ENCODE measurements around the gene LILRA2. TPM values are rescaled to one million over a fixed set of nuclear protein-coding genes. Genes with fewer than 3 reads are reported as not detected.

Gene LILRA2
- total RNA-seq, 1 experiment from 2014 or later, result not detected

DNA sequence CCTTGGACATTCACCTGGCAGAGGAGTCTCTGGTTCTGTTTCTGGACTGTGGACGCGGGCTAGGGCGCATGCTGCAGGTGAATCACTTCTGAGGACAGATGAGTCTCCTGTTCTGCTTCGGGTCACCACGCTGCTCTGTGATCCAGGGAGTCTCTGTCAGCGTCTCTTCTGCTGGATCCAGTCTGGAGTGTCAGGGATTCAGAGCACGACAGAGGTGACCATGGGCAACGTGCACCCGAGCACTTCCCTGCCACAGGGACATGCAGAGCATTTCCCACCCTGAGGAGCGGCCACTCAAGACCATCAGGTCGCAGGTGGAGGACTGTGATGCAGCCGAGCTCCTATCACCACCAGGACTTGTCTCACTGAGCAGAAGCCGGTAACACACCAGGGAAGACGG lies 24.4 kb upstream of the LILRA2 start:
- Histone ChIP-seq H3K27ac (ENCODE audit: insufficient read length, low read depth, low read length) (no peak overlapping the region), H3K9ac (ENCODE audit: extremely low read depth, insufficient read length, low read length) (no peak overlapping the region), H2AK5ac (ENCODE audit: insufficient read length, low read length) (no peak overlapping the region), H3T11ph (ENCODE audit: low read length) (no peak overlapping the region), H3K79me1 (ENCODE audit: insufficient read depth, low read depth, low read length, poor library complexity, severe bottlenecking) (no peaks in the 10 kb centered on the region), H2BK20ac (ENCODE audit: low read depth, low read length, poor library complexity, severe bottlenecking) (no peak overlapping the region), H3K4ac (ENCODE audit: low read depth, low read length) (no peak overlapping the region), H4K91ac (ENCODE audit: insufficient read length, low read depth, low read length) (no peak overlapping the region), H2BK5ac (ENCODE audit: insufficient read length, low read length) (no peak overlapping the region), H4K20me1 (ENCODE audit: control insufficient read depth, insufficient read depth, insufficient read length) (no peaks in the 10 kb centered on the region), H3K9me3 (ENCODE audit: control insufficient read depth, low read depth, low read length) (peaks cover 72% of the 10 kb centered on the region), H2BK12ac (ENCODE audit: insufficient read length, low read depth, low read length) (no peak overlapping the region), H3K14ac (ENCODE audit: insufficient read depth, low read length) (no peak overlapping the region), H2BK120ac (ENCODE audit: low read depth, low read length, poor library complexity, severe bottlenecking) (no peak overlapping the region), H3K56ac (ENCODE audit: insufficient read length, low read depth, low read length) (no peak overlapping the region), H3K18ac (ENCODE audit: insufficient read length, low read depth, low read length) (no peak overlapping the region), H4K5ac (ENCODE audit: insufficient read length, low read depth, low read length) (no peak overlapping the region), H3K4me1 (ENCODE audit: insufficient read depth, low read length) (no peaks in the 10 kb centered on the region), H3K23me2 (ENCODE audit: insufficient read length, low read depth, low read length, poor library complexity, severe bottlenecking) (no peaks in the 10 kb centered on the region), H3K4me2 (ENCODE audit: insufficient read depth, insufficient read length, low read length) (no peak overlapping the region), H3K27me3 (ENCODE audit: insufficient read depth, low read length) (no peaks in the 10 kb centered on the region), H2BK15ac (ENCODE audit: low read depth, low read length) (no peak overlapping the region), H4K8ac (replicated peaks; ENCODE audit: insufficient read length, low read depth, low read length) (no peak overlapping the region), H3K23ac (ENCODE audit: insufficient read length, low read depth, low read length) (no peak overlapping the region), H3K79me2 (ENCODE audit: insufficient read depth, low read length) (no peaks in the 10 kb centered on the region), H2AFZ (ENCODE audit: low read length) (no peak overlapping the region)
- H3K36me3 Mint-ChIP-seq (ENCODE audit: insufficient read depth in 1 of 3, low read depth in 3 of 3), result peaks cover 6 to 33% (median 20%) of the 10 kb centered on the region in 3 experiments
- no peak overlapping the region for H3K4me3 Mint-ChIP-seq
- TF ChIP-seq, protein P1, sequence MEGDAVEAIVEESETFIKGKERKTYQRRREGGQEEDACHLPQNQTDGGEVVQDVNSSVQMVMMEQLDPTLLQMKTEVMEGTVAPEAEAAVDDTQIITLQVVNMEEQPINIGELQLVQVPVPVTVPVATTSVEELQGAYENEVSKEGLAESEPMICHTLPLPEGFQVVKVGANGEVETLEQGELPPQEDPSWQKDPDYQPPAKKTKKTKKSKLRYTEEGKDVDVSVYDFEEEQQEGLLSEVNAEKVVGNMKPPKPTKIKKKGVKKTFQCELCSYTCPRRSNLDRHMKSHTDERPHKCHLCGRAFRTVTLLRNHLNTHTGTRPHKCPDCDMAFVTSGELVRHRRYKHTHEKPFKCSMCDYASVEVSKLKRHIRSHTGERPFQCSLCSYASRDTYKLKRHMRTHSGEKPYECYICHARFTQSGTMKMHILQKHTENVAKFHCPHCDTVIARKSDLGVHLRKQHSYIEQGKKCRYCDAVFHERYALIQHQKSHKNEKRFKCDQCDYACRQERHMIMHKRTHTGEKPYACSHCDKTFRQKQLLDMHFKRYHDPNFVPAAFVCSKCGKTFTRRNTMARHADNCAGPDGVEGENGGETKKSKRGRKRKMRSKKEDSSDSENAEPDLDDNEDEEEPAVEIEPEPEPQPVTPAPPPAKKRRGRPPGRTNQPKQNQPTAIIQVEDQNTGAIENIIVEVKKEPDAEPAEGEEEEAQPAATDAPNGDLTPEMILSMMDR (conservative IDR thresholded peaks at IDR 0.05), result no peak
- DNase-seq, result no peak
- H3K27me3 Mint-ChIP-seq (ENCODE audit: low read depth), result peaks cover 5% of the 10 kb centered on the region
- H3K4me1 Mint-ChIP-seq, result no peaks in the 10 kb centered on the region
- H3K27ac Mint-ChIP-seq, result no peak overlapping the region
- no CpG with 5 or more reads among the region's 14 CpGs for WGBS (ENCODE audit: extremely low coverage, insufficient read length, low lambda C conversion rate)
- H3K9me3 Mint-ChIP-seq, result peaks cover 89 to 91% of the 10 kb centered on the region in 2 experiments
